Esophagus muscularis mucosa (tissue), 4 donors: ENCODE measurements around the gene CFAP107. TPM values are rescaled to one million over a fixed set of nuclear protein-coding genes. Genes with fewer than 3 reads are reported as not detected.

Source experiments
- DNase-seq: peaks from one replicate; pipeline ENCODE4 v3.0.0-alpha.2; 2017; ENCODE audit errors: extremely low spot score
- H3K27ac ChIP-seq, 4 donors: fragments of 200-600 bp; sonication (generic); replicated peaks in 1 of 4; 1 replicate in 3 of 4; 2 replicates in 1 of 4; pipeline ENCODE4 v1.5.1; 2016 to 2019; ENCODE audit warnings: mild to moderate bottlenecking in 1 of 4
- H3K27me3 ChIP-seq, 4 donors: fragments of 200-600 bp; sonication (generic); one replicate each; pipeline versions ENCODE4 v1.5.1 to v1.6.0; 2016 to 2019
- H3K36me3 ChIP-seq, 4 donors: fragments of 200-600 bp; sonication (generic); one replicate each; pipeline ENCODE4 v1.5.1; 2016 to 2019
- H3K4me1 ChIP-seq, 4 donors: fragments of 200-600 bp; sonication (generic); one replicate each; pipeline ENCODE4 v1.5.1; 2016 to 2019
- H3K4me3 ChIP-seq, 4 donors: fragments of 200-600 bp; sonication (generic); 1 replicate in 2 of 4; 2 replicates in 2 of 4; pipeline ENCODE4 v1.5.1; 2016 to 2019; ENCODE audit warnings: mild to moderate bottlenecking in 4 of 4, moderate library complexity in 1 of 4
- H3K9me3 ChIP-seq, 4 donors: fragments of 200-600 bp; sonication (generic); 1 replicate in 3 of 4; 2 replicates in 1 of 4; pipeline ENCODE4 v1.5.1; 2016 to 2019
- EP300 ChIP-seq: sonication (generic); formaldehyde crosslinking; IDR thresholded peaks from one replicate; pipeline ENCODE4 v1.6.1; 2017; ENCODE audit warnings: antibody characterized with exemption
- POLR2A ChIP-seq: fragments of 450-650 bp; IDR thresholded peaks from one replicate; pipeline ENCODE4 v1.6.1; 2017; ENCODE audit warnings: antibody characterized with exemption, moderate library complexity, mild to moderate bottlenecking, low read depth
- POLR2AphosphoS5 ChIP-seq, 2 donors: sonication (generic); formaldehyde crosslinking; IDR thresholded peaks; one replicate each; pipeline ENCODE4 v1.6.1; 2017; ENCODE audit warnings: antibody characterized with exemption in 2 of 2
- WGBS: methylation state at CpG from one replicate; pipeline ENCODE4 v1.1.5; 2018; 5-methylcytosine and 5-hydroxymethylcytosine counted together
- intact Hi-C: fragments of 100-400 bp; cut with DNase I; formaldehyde crosslinking; loops from one replicate; pipeline ENCODE4 v1.15.1; 2023
- total RNA-seq, 4 donors: library from RNA; depleted of rRNA; stranded (reverse); fragments of >200 nt; gene quantifications; one replicate each; pipeline versions ENCODE4 v1.1.0 to v1.2.1, GENCODE V29; 2016
- TF ChIP-seq, protein P1 (sequence below), 3 experiments: fragments of 200-600 bp in 2 of 3; fragments of 450-650 bp in 1 of 3; sonication (generic) in 2 of 3; IDR thresholded peaks; one replicate each; pipeline ENCODE4 v1.5.1; 2017 to 2019; ENCODE audit warnings: antibody characterized with exemption in 3 of 3, mild to moderate bottlenecking in 2 of 3, moderate library complexity in 1 of 3

Gene CFAP107
- total RNA-seq, 4 donors from 2014 or later = not detected

GRCh38 chr1:12745126-12745991, 641 bp upstream of the CFAP107 start:
- WGBS = 68% methylated on average over 3 of the region's 3 CpGs
- Histone ChIP-seq H3K4me3 (no peak overlapping the region), H3K4me1 (peaks cover 0 to 6% (median 0%) of the 10 kb centered on the region in 4 donors), H3K36me3 (no peaks in the 10 kb centered on the region), H3K27me3 (peaks cover 0 to 3% (median 0%) of the 10 kb centered on the region in 4 donors), H3K9me3 (peaks cover 0 to 20% (median 12%) of the 10 kb centered on the region in 4 donors), H3K27ac (no peak overlapping the region)
- TF ChIP-seq POLR2A (no peak), POLR2AphosphoS5 (IDR thresholded peaks at IDR 0.05) (no peak), EP300 (no peak)
- TF ChIP-seq, protein P1, sequence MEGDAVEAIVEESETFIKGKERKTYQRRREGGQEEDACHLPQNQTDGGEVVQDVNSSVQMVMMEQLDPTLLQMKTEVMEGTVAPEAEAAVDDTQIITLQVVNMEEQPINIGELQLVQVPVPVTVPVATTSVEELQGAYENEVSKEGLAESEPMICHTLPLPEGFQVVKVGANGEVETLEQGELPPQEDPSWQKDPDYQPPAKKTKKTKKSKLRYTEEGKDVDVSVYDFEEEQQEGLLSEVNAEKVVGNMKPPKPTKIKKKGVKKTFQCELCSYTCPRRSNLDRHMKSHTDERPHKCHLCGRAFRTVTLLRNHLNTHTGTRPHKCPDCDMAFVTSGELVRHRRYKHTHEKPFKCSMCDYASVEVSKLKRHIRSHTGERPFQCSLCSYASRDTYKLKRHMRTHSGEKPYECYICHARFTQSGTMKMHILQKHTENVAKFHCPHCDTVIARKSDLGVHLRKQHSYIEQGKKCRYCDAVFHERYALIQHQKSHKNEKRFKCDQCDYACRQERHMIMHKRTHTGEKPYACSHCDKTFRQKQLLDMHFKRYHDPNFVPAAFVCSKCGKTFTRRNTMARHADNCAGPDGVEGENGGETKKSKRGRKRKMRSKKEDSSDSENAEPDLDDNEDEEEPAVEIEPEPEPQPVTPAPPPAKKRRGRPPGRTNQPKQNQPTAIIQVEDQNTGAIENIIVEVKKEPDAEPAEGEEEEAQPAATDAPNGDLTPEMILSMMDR (IDR thresholded peaks at IDR 0.05) = no peak
- intact Hi-C loops = no loop called here
- DNase-seq = peak; percentile 21

- no peak for DNase-seq
- Histone ChIP-seq H3K27ac (no peak overlapping the region), H3K36me3 (no peaks in the 10 kb centered on the region), H3K4me3 (no peak overlapping the region), H3K27me3 (no peaks in the 10 kb centered on the region), H3K9me3 (peaks cover 0 to 20% (median 12%) of the 10 kb centered on the region in 4 donors), H3K4me1 (peaks cover 0 to 6% (median 0%) of the 10 kb centered on the region in 4 donors)
- TF ChIP-seq POLR2AphosphoS5 (IDR thresholded peaks at IDR 0.05) (no peak), POLR2A (no peak), EP300 (no peak)
- TF ChIP-seq, protein P1 (IDR thresholded peaks at IDR 0.05) = no peak
- intact Hi-C loops = no loop called here
These were observed 2.9 kb downstream of the CFAP107 start for GRCh38 chr1:12748778-12749355.

- DNase-seq = peak; percentile 29
- no peaks in the 10 kb centered on the region for H3K4me1 ChIP-seq
- TF ChIP-seq EP300 (no peak), POLR2AphosphoS5 (IDR thresholded peaks at IDR 0.05) (no peak), POLR2A (no peak)
- TF ChIP-seq, protein P1 (IDR thresholded peaks at IDR 0.05) = no peak
- H3K4me3 ChIP-seq = no peak overlapping the region
- intact Hi-C loops = no loop called here
- no peaks in the 10 kb centered on the region for H3K9me3 ChIP-seq
- H3K36me3 ChIP-seq = no peaks in the 10 kb centered on the region
- peaks cover 0 to 11% (median 5%) of the 10 kb centered on the region in 4 donors for H3K27me3 ChIP-seq
- H3K27ac ChIP-seq = no peak overlapping the region
- WGBS = 79% methylated on average over 4 of the region's 4 CpGs
These were observed 8.7 kb downstream of the CFAP107 start for GRCh38 chr1:12754738-12755137.

GRCh38 chr1:12756273-12756672, 10.3 kb downstream of the CFAP107 start:
- H3K36me3 ChIP-seq = no peaks in the 10 kb centered on the region
- TF ChIP-seq POLR2A = no peak
- TF ChIP-seq POLR2AphosphoS5 (IDR thresholded peaks at IDR 0.05) = no peak
- TF ChIP-seq EP300 = no peak
- TF ChIP-seq, protein P1 (IDR thresholded peaks at IDR 0.05) = no peak
- DNase-seq = no peak
- H3K27ac ChIP-seq = no peak overlapping the region
- 56% methylated on average over 2 of the region's 2 CpGs for WGBS
- no peaks in the 10 kb centered on the region for H3K9me3 ChIP-seq
- H3K27me3 ChIP-seq = peaks cover 0 to 21% (median 5%) of the 10 kb centered on the region in 4 donors
- H3K4me3 ChIP-seq = no peak overlapping the region
- H3K4me1 ChIP-seq = no peaks in the 10 kb centered on the region
- intact Hi-C loops = no loop called here
